Esophagus squamous epithelium (tissue), 5 donors: ENCODE data around the gene RNF208. TPM values are rescaled to one million over a fixed set of nuclear protein-coding genes. Genes with fewer than 3 reads are reported as not detected.
A peak's percentile ranks its signal among the peaks of the same experiment; 100 is the strongest.
"Not testable (repeated sequence)": the region's sequence is repeated elsewhere in the genome, so short reads cannot be mapped to it uniquely, and the experiment has no call there.

Experiments
- DNase-seq: peaks from one replicate; lab custom pipeline; 2025; lab: John Stamatoyannopoulos, UW
- H3K27ac ChIP-seq, 4 donors: fragments of 200-600 bp; sonication (generic); one replicate each; pipeline ENCODE4 v1.5.1; 2016 to 2019; ENCODE audit warnings: mild to moderate bottlenecking in 1 of 4
- H3K27me3 ChIP-seq, 4 donors: fragments of 200-600 bp; sonication (generic); 1 replicate in 3 of 4; 2 replicates in 1 of 4; pipeline versions ENCODE4 v1.5.1 to v1.6.0; 2017 to 2021; ENCODE audit warnings: antibody characterized with exemption in 1 of 4
- H3K36me3 ChIP-seq, 3 donors: fragments of 200-600 bp; sonication (generic); one replicate each; pipeline ENCODE4 v1.5.1; 2016 to 2019
- H3K4me1 ChIP-seq, 3 donors: fragments of 200-600 bp; sonication (generic); one replicate each; pipeline ENCODE4 v1.5.1; 2017 to 2019
- H3K4me3 ChIP-seq, 4 donors: fragments of 200-600 bp; sonication (generic); 1 replicate in 3 of 4; 2 replicates in 1 of 4; pipeline ENCODE4 v1.5.1; 2016 to 2019; ENCODE audit warnings: mild to moderate bottlenecking in 2 of 4, moderate library complexity in 1 of 4
- H3K9me3 ChIP-seq, 3 donors: fragments of 200-600 bp; sonication (generic); one replicate each; pipeline ENCODE4 v1.5.1; 2016 to 2019
- POLR2A ChIP-seq, 4 donors: fragments of 450-650 bp; IDR thresholded peaks; one replicate each; pipeline ENCODE4 v1.6.1; 2017; ENCODE audit warnings: antibody characterized with exemption in 4 of 4, mild to moderate bottlenecking in 4 of 4, moderate library complexity in 3 of 4
- WGBS, 2 donors: methylation state at CpG; one replicate each; pipeline ENCODE4 v1.1.5; 2018; 5-methylcytosine and 5-hydroxymethylcytosine counted together
- intact Hi-C: fragments of 100-400 bp; cut with DNase I; formaldehyde crosslinking; loops from one replicate; pipeline ENCODE4 v1.15.0; 2022
- total RNA-seq, 4 donors: library from RNA; depleted of rRNA; stranded (reverse); fragments of >200 nt; gene quantifications; one replicate each; pipeline ENCODE4 v1.1.0, GENCODE V29; 2016
- TF ChIP-seq, protein P1 (sequence below), 6 experiments: fragments of 450-650 bp in 4 of 6; fragments of 200-600 bp in 2 of 6; sonication (generic) in 2 of 6; IDR thresholded peaks; one replicate each; pipeline ENCODE4 v1.5.1; 2016 to 2019; ENCODE audit warnings: antibody characterized with exemption in 6 of 6, mild to moderate bottlenecking in 4 of 6, moderate library complexity in 4 of 6
- donor health status: DM: yes; HTN: yes; CAD: no.

Gene RNF208
- total RNA-seq, 4 donors from 2014 or later: 2.3 to 3.2 (median 2.5) TPM

DNA sequence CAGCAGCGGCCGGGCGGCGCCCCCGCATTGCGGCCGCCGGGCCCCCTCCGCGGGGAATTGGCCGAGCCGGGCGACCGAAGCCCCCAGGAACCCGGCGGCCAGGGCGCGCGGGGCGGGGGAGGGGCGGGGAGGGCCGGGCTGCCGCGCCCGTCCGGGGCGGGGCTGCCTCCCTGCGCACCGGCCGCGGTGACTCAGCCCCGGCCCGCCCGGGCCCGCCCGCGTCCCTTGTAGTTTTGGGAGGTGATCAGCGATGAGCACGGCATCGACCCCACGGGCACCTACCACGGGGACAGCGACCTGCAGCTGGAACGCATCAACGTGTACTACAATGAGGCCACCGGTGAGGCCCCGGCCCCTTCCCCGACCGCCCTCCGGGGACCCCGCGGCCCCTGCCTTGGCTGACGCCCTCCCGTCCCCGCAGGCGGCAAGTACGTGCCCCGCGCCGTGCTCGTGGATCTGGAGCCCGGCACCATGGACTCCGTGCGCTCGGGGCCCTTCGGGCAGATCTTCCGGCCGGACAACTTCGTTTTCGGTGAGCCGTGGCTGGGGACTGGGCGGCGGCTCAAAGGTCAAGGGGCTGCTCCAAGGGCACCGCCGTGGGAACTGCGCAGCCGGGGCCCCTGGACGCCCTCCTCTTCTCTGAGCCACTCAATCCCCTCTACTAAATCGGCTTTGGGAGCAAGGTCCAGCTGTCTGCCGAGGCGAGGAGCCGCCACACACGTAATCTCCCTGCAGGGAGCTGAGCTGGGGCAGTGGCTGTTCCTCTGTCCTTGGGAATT, 19.6 kb upstream of the RNF208 start:
- peak overlapping the region; percentile 94 to 100 (median 98) for H3K27ac ChIP-seq
- H3K27me3 ChIP-seq: no peaks in the 10 kb centered on the region
- peaks cover 6 to 21% (median 21%) of the 10 kb centered on the region in 3 donors for H3K36me3 ChIP-seq
- no peak for TF ChIP-seq POLR2A (IDR thresholded peaks at IDR 0.05)
- TF ChIP-seq, protein P1, sequence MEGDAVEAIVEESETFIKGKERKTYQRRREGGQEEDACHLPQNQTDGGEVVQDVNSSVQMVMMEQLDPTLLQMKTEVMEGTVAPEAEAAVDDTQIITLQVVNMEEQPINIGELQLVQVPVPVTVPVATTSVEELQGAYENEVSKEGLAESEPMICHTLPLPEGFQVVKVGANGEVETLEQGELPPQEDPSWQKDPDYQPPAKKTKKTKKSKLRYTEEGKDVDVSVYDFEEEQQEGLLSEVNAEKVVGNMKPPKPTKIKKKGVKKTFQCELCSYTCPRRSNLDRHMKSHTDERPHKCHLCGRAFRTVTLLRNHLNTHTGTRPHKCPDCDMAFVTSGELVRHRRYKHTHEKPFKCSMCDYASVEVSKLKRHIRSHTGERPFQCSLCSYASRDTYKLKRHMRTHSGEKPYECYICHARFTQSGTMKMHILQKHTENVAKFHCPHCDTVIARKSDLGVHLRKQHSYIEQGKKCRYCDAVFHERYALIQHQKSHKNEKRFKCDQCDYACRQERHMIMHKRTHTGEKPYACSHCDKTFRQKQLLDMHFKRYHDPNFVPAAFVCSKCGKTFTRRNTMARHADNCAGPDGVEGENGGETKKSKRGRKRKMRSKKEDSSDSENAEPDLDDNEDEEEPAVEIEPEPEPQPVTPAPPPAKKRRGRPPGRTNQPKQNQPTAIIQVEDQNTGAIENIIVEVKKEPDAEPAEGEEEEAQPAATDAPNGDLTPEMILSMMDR (IDR thresholded peaks at IDR 0.05): no peak
- H3K4me3 ChIP-seq: peak overlapping the region; percentile 74 to 97 (median 88)
- peaks cover 39 to 86% (median 41%) of the 10 kb centered on the region in 3 donors for H3K4me1 ChIP-seq
- intact Hi-C loops: no loop called here
- no CpG with 5 or more reads among the region's 83 CpGs for WGBS, 2 donors
- no peaks in the 10 kb centered on the region for H3K9me3 ChIP-seq
- DNase-seq: no peak

DNA sequence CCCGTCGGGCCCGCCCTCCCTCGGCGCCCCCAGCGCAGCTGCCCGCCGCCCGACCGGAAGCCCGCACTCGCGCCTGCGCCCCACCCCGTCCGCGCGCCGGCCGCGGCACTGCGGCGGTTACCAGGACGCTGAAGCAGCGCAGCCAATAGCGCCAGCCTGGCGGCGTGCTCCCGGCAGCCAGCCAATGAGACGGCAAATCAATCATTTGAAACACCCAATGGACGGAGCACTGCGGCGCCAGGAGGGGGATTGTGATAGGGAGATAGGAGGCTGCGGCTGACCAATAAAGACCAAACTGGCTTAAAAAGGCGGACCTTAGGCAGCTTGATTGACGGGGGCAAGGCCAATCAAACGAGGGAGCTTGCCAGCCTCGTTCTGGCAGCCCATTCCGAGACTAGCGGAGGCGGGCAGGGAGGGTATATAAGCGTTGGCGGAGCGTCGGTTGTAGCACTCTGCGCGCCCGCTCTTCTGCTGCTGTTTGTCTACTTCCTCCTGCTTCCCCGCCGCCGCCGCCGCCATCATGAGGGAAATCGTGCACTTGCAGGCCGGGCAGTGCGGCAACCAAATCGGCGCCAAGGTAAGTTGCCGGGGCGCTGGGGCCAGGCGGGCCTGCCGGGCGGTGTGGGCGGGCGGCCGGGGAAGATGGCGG, 18.9 kb upstream of the RNF208 start, which contains the start of gene TUBB4B:
Gene TUBB4B (plus strand): TSS at position 447 of the 649 bp plus-strand sequence. CDS start 74 bp downstream, at position 521.
- intact Hi-C loops: no loop called here
- H3K27ac ChIP-seq: peak within 1 kb of the TSS; percentile 94 to 100 (median 98)
- WGBS, 2 donors: 0% methylated on average over 9 to 14 of the region's 67 CpGs

DNA sequence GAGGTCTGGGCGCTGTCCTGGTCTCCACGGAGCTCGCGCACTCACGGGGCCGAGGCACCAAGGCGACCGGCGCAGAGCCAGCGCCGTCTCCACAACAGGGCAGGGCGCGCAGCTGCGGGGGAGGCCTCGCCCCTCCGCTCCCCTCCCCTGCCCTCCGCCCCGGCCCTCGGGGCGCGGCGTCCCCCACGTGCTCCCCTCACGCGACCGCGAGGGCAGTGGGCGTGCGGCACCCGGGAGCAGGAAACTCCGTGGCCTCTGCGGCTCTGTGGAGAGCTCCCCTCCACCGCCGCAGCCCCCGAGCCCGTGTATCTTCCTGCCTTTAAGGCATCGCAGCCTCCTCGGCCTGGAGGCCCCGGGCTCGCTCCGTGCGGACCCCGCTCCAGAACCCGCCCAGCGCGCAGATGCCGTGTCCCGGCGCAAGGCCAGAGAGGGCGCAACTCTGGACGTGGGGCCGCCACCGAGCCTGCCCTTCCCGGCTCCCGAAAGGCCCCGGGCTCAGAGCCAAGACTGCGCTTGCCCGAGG, 18.3 kb upstream of the RNF208 start:
- Histone ChIP-seq H3K27me3 (peaks cover 0 to 9% (median 0%) of the 10 kb centered on the region in 4 donors), H3K9me3 (no peaks in the 10 kb centered on the region), H3K36me3 (peaks cover 6 to 21% (median 21%) of the 10 kb centered on the region in 3 donors), H3K27ac (peak overlapping the region; percentile 94 to 100 (median 95)), H3K4me3 (peak overlapping the region; percentile 60 to 97 (median 83)), H3K4me1 (peaks cover 46 to 91% (median 49%) of the 10 kb centered on the region in 3 donors)
- intact Hi-C loops: no loop called here
- TF ChIP-seq, protein P1 (IDR thresholded peaks at IDR 0.05): no peak
- TF ChIP-seq POLR2A (IDR thresholded peaks at IDR 0.05): no peak
- no peak for DNase-seq
- WGBS, 2 donors: no CpG with 5 or more reads among the region's 58 CpGs

More for the DNA sequence above, 18.9 kb upstream of the RNF208 start, which contains the start of gene TUBB4B:
- Histone ChIP-seq H3K36me3 (peaks cover 6 to 21% (median 21%) of the 10 kb centered on the region in 3 donors), H3K4me3 (peak within 1 kb of the TSS; percentile 74 to 97 (median 88)), H3K27me3 (peaks cover 0 to 3% (median 0%) of the 10 kb centered on the region in 4 donors), H3K9me3 (no peaks in the 10 kb centered on the region), H3K4me1 (peaks cover 44 to 91% (median 48%) of the 10 kb centered on the region in 3 donors)
- peak; percentile 97 for DNase-seq
- peak in 3 of 4 donors; percentile 90 to 100 (median 100) for TF ChIP-seq POLR2A (IDR thresholded peaks at IDR 0.05)
- TF ChIP-seq, protein P1 (IDR thresholded peaks at IDR 0.05): peak in 3 of 6 experiments; percentile 14 to 35 (median 15)

DNA sequence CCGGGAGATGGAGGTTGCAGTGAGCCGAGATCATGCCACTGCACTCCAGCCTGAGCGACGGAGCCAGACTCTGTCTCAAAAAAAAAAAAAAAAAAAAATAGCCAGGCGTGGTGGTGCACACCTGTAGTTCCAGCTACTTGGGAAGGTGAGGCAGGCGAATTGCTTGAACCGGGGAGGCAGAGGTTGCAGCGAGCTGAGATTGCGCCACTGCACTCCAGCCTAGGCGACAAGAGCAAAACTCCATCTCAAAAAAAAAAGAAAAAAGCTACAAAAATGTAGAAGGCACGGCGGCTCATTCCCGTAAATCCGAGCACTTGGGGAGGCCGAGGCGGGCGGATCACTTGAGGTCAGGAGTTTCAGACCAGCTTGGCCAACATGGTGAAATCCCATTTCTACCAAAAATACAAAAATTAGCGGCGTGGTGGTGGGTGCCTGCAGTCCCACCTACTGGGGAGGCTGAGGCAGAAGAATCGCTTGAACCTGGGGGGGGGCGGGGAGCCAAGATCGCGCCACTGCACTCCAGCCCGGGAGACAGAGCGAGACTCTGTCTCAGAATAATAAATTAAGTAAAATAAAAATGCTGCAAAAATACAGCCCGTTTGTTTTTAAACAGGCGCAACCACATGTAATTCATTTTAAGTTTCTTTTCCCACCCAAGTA, 17.6 kb upstream of the RNF208 start:
- intact Hi-C loops: loop anchor here (10.0 kb wide), 1 partner anchor 55 kb away; the partner anchor contains the start of genes ANAPC2 and SSNA1
- peaks cover 0 to 16% (median 0%) of the 10 kb centered on the region in 4 donors for H3K27me3 ChIP-seq
- H3K4me1 ChIP-seq: peaks cover 43 to 84% (median 43%) of the 10 kb centered on the region in 3 donors
- H3K9me3 ChIP-seq, DNase-seq: not testable (repeated sequence)
- peak overlapping the region; percentile 94 to 100 (median 95) for H3K27ac ChIP-seq
- H3K4me3 ChIP-seq: peak overlapping the region; percentile 60 to 97 (median 83)
- H3K36me3 ChIP-seq: peaks cover 6 to 21% (median 21%) of the 10 kb centered on the region in 3 donors
- WGBS, 2 donors: 37 to 59% methylated on average over 21 of the region's 27 CpGs
